Rectal smooth muscle tissue (tissue), 1 donor: ENCODE data around the gene SNRPD2.
A peak's percentile ranks its signal among the peaks of the same experiment; 100 is the strongest.

Experiments used
- H3K27ac ChIP-seq: one replicate; pipeline ENCODE4 v1.7.0; 2013; ENCODE audit warnings: low read depth, low read length, inconsistent platforms
- H3K27me3 ChIP-seq: one replicate; pipeline ENCODE4 v1.7.0; 2013; ENCODE audit warnings: low read length; ENCODE audit not compliant: control insufficient read depth, insufficient read depth
- H3K36me3 ChIP-seq: one replicate; pipeline ENCODE4 v1.7.0; 2013; ENCODE audit warnings: low read length; ENCODE audit not compliant: control insufficient read depth, insufficient read depth
- H3K4me1 ChIP-seq: one replicate; pipeline ENCODE4 v1.7.0; 2013; ENCODE audit warnings: low read length; ENCODE audit not compliant: control insufficient read depth, insufficient read depth
- H3K4me3 ChIP-seq: one replicate; pipeline ENCODE4 v1.7.0; 2013; ENCODE audit warnings: low read length
- H3K9ac ChIP-seq: one replicate; pipeline ENCODE4 v1.7.0; 2013; ENCODE audit warnings: low read length

SNRPD2 gene

GRCh38 chr19:45643024-45643926, 48.5 kb downstream of the SNRPD2 start:
- H3K9ac ChIP-seq, result no peak overlapping the region
- H3K27me3 ChIP-seq, result peaks cover 9% of the 10 kb centered on the region
- no peak overlapping the region for H3K4me3 ChIP-seq
- H3K4me1 ChIP-seq, result peaks cover 3% of the 10 kb centered on the region
- H3K36me3 ChIP-seq, result no peaks in the 10 kb centered on the region
- H3K27ac ChIP-seq, result no peak overlapping the region

GRCh38 chr19:45641274-45642105, 50.3 kb downstream of the SNRPD2 start:
- Histone ChIP-seq H3K27me3 (peaks cover 9% of the 10 kb centered on the region), H3K27ac (no peak overlapping the region), H3K4me1 (peaks cover 3% of the 10 kb centered on the region), H3K36me3 (no peaks in the 10 kb centered on the region), H3K4me3 (peak overlapping the region; percentile 40), H3K9ac (no peak overlapping the region)

GRCh38 chr19:45640849-45641273, 50.9 kb downstream of the SNRPD2 start:
- H3K27me3 ChIP-seq, result peaks cover 9% of the 10 kb centered on the region
- H3K4me1 ChIP-seq, result peaks cover 3% of the 10 kb centered on the region
- no peaks in the 10 kb centered on the region for H3K36me3 ChIP-seq
- H3K4me3 ChIP-seq, result no peak overlapping the region
- no peak overlapping the region for H3K9ac ChIP-seq
- H3K27ac ChIP-seq, result no peak overlapping the region

GRCh38 chr19:45638930-45639729, 52.6 kb downstream of the SNRPD2 start, which contains the start of gene EML2:
EML2 (minus strand) TSS chr19:45639397; CDS start chr19:45639376, 21 bp downstream.
- H3K4me1 ChIP-seq, result peaks cover 3% of the 10 kb centered on the region
- H3K9ac ChIP-seq, result peak within 1 kb of the TSS; percentile 35
- H3K27ac ChIP-seq, result no peak within 1 kb of the TSS

GRCh38 chr19:45637890-45638667, 53.7 kb downstream of the SNRPD2 start:
- Histone ChIP-seq H3K36me3 (no peaks in the 10 kb centered on the region), H3K27ac (no peak overlapping the region), H3K9ac (peak overlapping the region; percentile 8)

More at GRCh38 chr19:45638930-45639729, 52.6 kb downstream of the SNRPD2 start, which contains the start of gene EML2:
- H3K36me3 ChIP-seq, result no peaks in the 10 kb centered on the region
- no peaks in the 10 kb centered on the region for H3K27me3 ChIP-seq
- peak within 1 kb of the TSS; percentile 77 for H3K4me3 ChIP-seq

More at GRCh38 chr19:45637890-45638667, 53.7 kb downstream of the SNRPD2 start:
- Histone ChIP-seq H3K27me3 (no peaks in the 10 kb centered on the region), H3K4me1 (peaks cover 3% of the 10 kb centered on the region), H3K4me3 (peak overlapping the region; percentile 77)
